WTC11 (cell line): ENCODE results near the gene MROH9.

Source experiments
- NR2C2 ChIP-seq: sonication (generic); formaldehyde crosslinking; IDR thresholded peaks from 2 replicates; pipeline ENCODE4 v1.8.0; 2022; ENCODE audit warnings: mild to moderate bottlenecking, missing genetic modification reagents
- TEAD4 ChIP-seq: sonication (generic); formaldehyde crosslinking; IDR thresholded peaks from 2 replicates; pipeline ENCODE4 v1.8.0; 2022; ENCODE audit warnings: mild to moderate bottlenecking, missing genetic modification reagents
- TF ChIP-seq, protein P1 (sequence below): sonication (generic); formaldehyde crosslinking; IDR thresholded peaks from 2 replicates; pipeline ENCODE4 v1.8.1; 2023; ENCODE audit warnings: mild to moderate bottlenecking, missing genetic modification reagents

DNA sequence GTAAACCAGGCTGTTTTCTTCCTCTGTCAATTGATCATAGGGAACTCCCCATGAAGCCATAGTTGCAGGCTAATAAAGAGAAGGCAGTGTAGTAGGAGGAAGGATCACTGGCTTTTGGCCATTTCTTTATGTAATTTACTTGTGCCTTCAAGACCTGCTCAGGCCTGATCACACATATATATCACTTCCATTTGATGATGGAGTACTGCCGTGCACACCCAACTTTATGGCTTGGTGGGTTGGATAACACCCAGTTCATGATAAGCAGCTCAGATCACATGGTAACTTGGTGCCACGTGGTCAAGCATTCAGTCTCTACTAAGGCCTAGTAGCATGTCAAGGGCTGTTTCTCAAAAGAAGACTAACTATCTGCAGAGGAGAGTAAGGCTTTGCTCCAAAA, 4.1 kb downstream of the MROH9 start:
- TF ChIP-seq, protein P1, sequence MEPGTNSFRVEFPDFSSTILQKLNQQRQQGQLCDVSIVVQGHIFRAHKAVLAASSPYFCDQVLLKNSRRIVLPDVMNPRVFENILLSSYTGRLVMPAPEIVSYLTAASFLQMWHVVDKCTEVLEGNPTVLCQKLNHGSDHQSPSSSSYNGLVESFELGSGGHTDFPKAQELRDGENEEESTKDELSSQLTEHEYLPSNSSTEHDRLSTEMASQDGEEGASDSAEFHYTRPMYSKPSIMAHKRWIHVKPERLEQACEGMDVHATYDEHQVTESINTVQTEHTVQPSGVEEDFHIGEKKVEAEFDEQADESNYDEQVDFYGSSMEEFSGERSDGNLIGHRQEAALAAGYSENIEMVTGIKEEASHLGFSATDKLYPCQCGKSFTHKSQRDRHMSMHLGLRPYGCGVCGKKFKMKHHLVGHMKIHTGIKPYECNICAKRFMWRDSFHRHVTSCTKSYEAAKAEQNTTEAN (CRISPR knock-in tag) = no peak
- TF ChIP-seq TEAD4 (CRISPR knock-in tag) (no peak), NR2C2 (CRISPR knock-in tag) (no peak)
